Measurements from ENCODE around the gene TBC1D4. TPM values are rescaled to one million over a fixed set of nuclear protein-coding genes. Genes with fewer than 3 reads are reported as not detected.

TBC1D4 gene
- total RNA-seq (2022), result 177 and 194 TPM in 2 replicates
- percentile 99 among the genes with signal in this experiment for Bru-seq, nascent RNA
- percentile 97 among the genes with signal in this experiment for BruChase-seq, experiment 1, labeled RNA remaining after a 2-hour chase
- BruChase-seq, experiment 2, labeled RNA remaining after a 6-hour chase, result percentile 95 among the genes with signal in this experiment
- long read RNA-seq, full-length matches to known transcripts, result 77 of 253 reads
- long read RNA-seq, partial matches to known transcripts, result 94 of 253 reads
- long read RNA-seq, other reads (novel, unspliced or antisense), result 82 of 253 reads

GRCh38 chr13:75482070-75482819 is at the start of gene TBC1D4:
TBC1D4 (minus strand) TSS chr13:75482169; CDS start chr13:75481767, 402 bp downstream.
- Mint-ChIP-seq H3K36me3 (ENCODE audit: insufficient read depth, unreplicated experiment) (peaks cover 45% of the 10 kb centered on the region), H3K9me3 (ENCODE audit: unreplicated experiment) (no peaks in the 10 kb centered on the region), H3K4me1 (ENCODE audit: low read depth, unreplicated experiment) (peaks cover 24% of the 10 kb centered on the region), H3K27ac (ENCODE audit: unreplicated experiment) (peak within 1 kb of the TSS; percentile 78), H3K27me3 (ENCODE audit: insufficient read depth, unreplicated experiment) (no peaks in the 10 kb centered on the region), H3K4me3 (ENCODE audit: unreplicated experiment) (peak within 1 kb of the TSS; percentile 82)
- peak; percentile 95 for DNase-seq
- peaks cover 40% of the 10 kb centered on the region for H3K4me1 ChIP-seq
- H3K36me3 ChIP-seq (ENCODE audit: control insufficient read depth, insufficient read depth, low read length), result no peaks in the 10 kb centered on the region; the same call in 1 of the 2 replicates
- no peaks in the 10 kb centered on the region for H3K9me3 ChIP-seq
- TF ChIP-seq CTCF (IDR thresholded peaks at IDR 0.05; ENCODE audit: insufficient read depth in 1 of 2, low read depth in 1 of 2, low read length in 1 of 2, severe bottlenecking in 1 of 2, unreplicated experiment in 1 of 2), result peak; percentile 75 to 96
- H3K4me3 ChIP-seq (ENCODE audit: low read depth, low read length), result peak within 1 kb of the TSS; percentile 94
- ChIA-PET POLR2A (interaction anchor here (0.6 to 1.3 kb wide), 3 partner anchors 38 to 150 kb away, joined by 3 to 9 read pairs (median 3); no protein-coding TSS in a partner anchor), CTCF (interaction anchor here (0.6 to 1.8 kb wide), 31 partner anchors 9 to 264 kb away, joined by 3 to 34 read pairs (median 4); partner anchors contain the start of genes COMMD6 and UCHL3)
- H3K27me3 ChIP-seq (replicated peaks; ENCODE audit: control insufficient read depth, insufficient read depth, low read length), result no peaks in the 10 kb centered on the region
- no TSS peak for BruUV-seq (replicated peaks)
- intact Hi-C loops (cut with micrococcal nuclease; ENCODE audit: unreplicated experiment), result loop anchor here (1.0 to 5.0 kb wide), 6 partner anchors 57 to 179 kb away; partner anchors contain the start of genes LMO7 and UCHL3

- Mint-ChIP-seq H3K4me3 (ENCODE audit: unreplicated experiment) (no peak overlapping the region), H3K27ac (ENCODE audit: unreplicated experiment) (no peak overlapping the region), H3K4me1 (ENCODE audit: low read depth, unreplicated experiment) (peaks cover 7% of the 10 kb centered on the region), H3K36me3 (ENCODE audit: insufficient read depth, unreplicated experiment) (peaks cover 35% of the 10 kb centered on the region), H3K27me3 (ENCODE audit: insufficient read depth, unreplicated experiment) (no peaks in the 10 kb centered on the region), H3K9me3 (ENCODE audit: unreplicated experiment) (no peaks in the 10 kb centered on the region)
- TF ChIP-seq CTCF (IDR thresholded peaks at IDR 0.05; ENCODE audit: insufficient read depth in 1 of 2, low read depth in 1 of 2, low read length in 1 of 2, severe bottlenecking in 1 of 2, unreplicated experiment in 1 of 2), result no peak
- Histone ChIP-seq H3K4me3 (ENCODE audit: low read depth, low read length) (no peak overlapping the region), H3K9me3 (no peaks in the 10 kb centered on the region), H3K27me3 (replicated peaks; ENCODE audit: control insufficient read depth, insufficient read depth, low read length) (no peaks in the 10 kb centered on the region), H3K36me3 (ENCODE audit: control insufficient read depth, insufficient read depth, low read length) (peaks cover 2% of the 10 kb centered on the region), H3K4me1 (peaks cover 10% of the 10 kb centered on the region)
- BruUV-seq (replicated peaks), result no TSS peak
- intact Hi-C loops (cut with micrococcal nuclease; ENCODE audit: unreplicated experiment), result no loop called here
- ChIA-PET CTCF (no interaction called here), POLR2A (no interaction called here)
- DNase-seq, result no peak
These were observed 48.6 kb upstream of the TBC1D4 start for GRCh38 chr13:75530549-75530961.

GRCh38 chr13:75521956-75522355 is 40.0 kb upstream of the TBC1D4 start:
- Histone ChIP-seq H3K27me3 (replicated peaks; ENCODE audit: control insufficient read depth, insufficient read depth, low read length) (no peaks in the 10 kb centered on the region), H3K4me1 (no peaks in the 10 kb centered on the region), H3K9me3 (no peaks in the 10 kb centered on the region), H3K36me3 (ENCODE audit: control insufficient read depth, insufficient read depth, low read length) (no peaks in the 10 kb centered on the region), H3K4me3 (ENCODE audit: low read depth, low read length) (no peak overlapping the region)
- intact Hi-C loops (cut with micrococcal nuclease; ENCODE audit: unreplicated experiment), result no loop called here
- no peak overlapping the region for H3K27ac Mint-ChIP-seq (ENCODE audit: unreplicated experiment)
- no peak overlapping the region for H3K4me3 Mint-ChIP-seq (ENCODE audit: unreplicated experiment)
- no peaks in the 10 kb centered on the region for H3K4me1 Mint-ChIP-seq (ENCODE audit: low read depth, unreplicated experiment)
- POLR2A ChIA-PET, result no interaction called here
- peaks cover 24% of the 10 kb centered on the region for H3K9me3 Mint-ChIP-seq (ENCODE audit: unreplicated experiment)
- CTCF ChIA-PET, result no interaction called here
- TF ChIP-seq CTCF (IDR thresholded peaks at IDR 0.05; ENCODE audit: insufficient read depth in 1 of 2, low read depth in 1 of 2, low read length in 1 of 2, severe bottlenecking in 1 of 2, unreplicated experiment in 1 of 2), result no peak
- BruUV-seq (replicated peaks), result no TSS peak
- H3K36me3 Mint-ChIP-seq (ENCODE audit: insufficient read depth, unreplicated experiment), result peaks cover 9% of the 10 kb centered on the region
- DNase-seq, result no peak
- H3K27me3 Mint-ChIP-seq (ENCODE audit: insufficient read depth, unreplicated experiment), result no peaks in the 10 kb centered on the region
